Measurements from ENCODE around the gene ASPG.

GRCh38 chr14:104103446-104104075, 18.1 kb downstream of the ASPG start:
- TF ChIP-seq CTCF (conservative IDR thresholded peaks at IDR 0.05; ENCODE audit: low read length) (no peak), EZH2phosphoT487 (IDR thresholded peaks at IDR 0.05; ENCODE audit: borderline replicate concordance, low read depth, low read length) (no peak)

All from OCI-LY7 (cell line).